RWPE1 (cell line): ENCODE data around the gene ARHGEF3.

Experiments
- CTCF ChIA-PET: fragments of 350-600 bp; sonication (Branson Sonifier 250); formaldehyde crosslinking; extraction: SDS; loops from one replicate; lab custom pipeline; 2021; lab: Yijun Ruan, JAX
- POLR2A ChIA-PET: fragments of 400-600 bp; formaldehyde crosslinking; extraction: SDS; loops from one replicate; lab custom pipeline; 2020; ENCODE audit warnings: antibody characterized with exemption; ENCODE audit not compliant: low non-redundant PET; lab: Yijun Ruan, JAX
- DNase-seq: peaks from one replicate; pipeline ENCODE4 v3.0.0; 2012; ENCODE audit warnings: low spot score
- H3K27ac ChIP-seq: fragments of 450-650 bp; 2 replicates; pipeline ENCODE4 v1.5.1; 2017
- TF ChIP-seq, protein P1 (sequence below): fragments of 450-650 bp; conservative IDR thresholded peaks from 2 replicates; pipeline ENCODE4 v1.5.1; 2017; ENCODE audit warnings: low read depth, mild to moderate bottlenecking

Gene ARHGEF3

DNA sequence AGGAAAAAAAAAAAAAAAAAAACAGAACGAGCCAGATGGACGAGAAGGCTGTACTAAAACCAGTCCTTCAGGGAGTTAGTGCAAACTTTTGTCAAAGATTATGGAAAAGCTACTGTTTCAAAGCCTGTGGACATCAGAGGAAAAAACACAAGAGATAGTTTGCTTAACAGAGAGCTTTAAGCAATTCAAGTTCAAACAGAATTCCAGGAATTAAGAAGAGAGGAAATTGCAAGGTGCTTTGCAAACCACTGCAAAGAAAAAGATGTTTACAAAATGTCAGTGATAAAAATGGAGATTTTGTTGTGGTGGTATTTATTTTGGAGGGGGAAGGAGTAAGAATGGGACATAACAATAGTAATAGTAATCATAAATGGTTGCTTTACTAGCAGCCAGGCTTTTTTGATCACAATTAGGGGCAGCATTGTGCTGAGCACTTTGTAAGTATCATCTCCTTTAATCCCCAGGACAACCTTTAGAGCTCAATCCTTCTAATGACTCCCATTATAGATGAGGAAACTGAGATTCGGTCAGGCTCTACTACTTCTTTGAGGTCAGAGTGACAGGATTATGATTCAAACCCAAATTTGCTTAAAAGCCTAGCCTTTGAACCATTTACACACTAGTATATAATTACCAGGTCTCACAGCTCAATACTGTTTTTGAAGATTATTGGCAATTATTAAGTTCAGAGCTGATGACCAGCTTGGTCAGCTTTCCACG, 22.4 kb upstream of the ARHGEF3 start:
- ChIA-PET CTCF (interaction anchor here (0.6 to 1.0 kb wide), 3 partner anchors 35 to 829 kb away, joined by 3 to 4 read pairs (median 3); no protein-coding TSS in a partner anchor), POLR2A (no interaction called here)

DNA sequence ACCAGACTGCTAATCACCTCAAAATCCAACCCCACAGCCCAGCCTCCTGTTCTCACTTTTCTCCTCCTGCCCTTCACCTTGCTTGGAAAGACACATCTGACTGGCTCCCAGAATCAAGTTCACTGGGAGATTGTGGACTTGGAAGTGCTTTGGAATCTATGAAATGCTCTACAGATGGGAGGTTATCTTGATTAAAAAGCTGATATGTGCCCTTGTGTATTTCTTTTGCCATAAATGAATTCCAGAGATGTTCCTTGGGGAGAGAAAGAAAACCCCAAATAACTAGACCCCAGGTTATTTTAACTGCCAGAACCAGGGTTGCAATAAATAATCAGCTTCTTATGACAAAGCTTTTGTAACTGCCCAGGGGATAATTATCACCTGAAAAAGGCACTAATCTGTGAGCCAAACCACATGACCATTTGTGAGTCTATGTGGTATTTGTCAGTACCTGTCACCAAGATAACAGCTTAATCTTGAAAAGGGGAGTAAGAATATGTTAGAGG, 21.7 kb upstream of the ARHGEF3 start:
- ChIA-PET POLR2A (no interaction called here), CTCF (interaction anchor here (0.7 to 1.0 kb wide), 2 partner anchors 121 to 830 kb away, joined by 3 to 4 read pairs; no protein-coding TSS in a partner anchor)
- no peak overlapping the region for H3K27ac ChIP-seq
- no peak for DNase-seq
- TF ChIP-seq, protein P1, sequence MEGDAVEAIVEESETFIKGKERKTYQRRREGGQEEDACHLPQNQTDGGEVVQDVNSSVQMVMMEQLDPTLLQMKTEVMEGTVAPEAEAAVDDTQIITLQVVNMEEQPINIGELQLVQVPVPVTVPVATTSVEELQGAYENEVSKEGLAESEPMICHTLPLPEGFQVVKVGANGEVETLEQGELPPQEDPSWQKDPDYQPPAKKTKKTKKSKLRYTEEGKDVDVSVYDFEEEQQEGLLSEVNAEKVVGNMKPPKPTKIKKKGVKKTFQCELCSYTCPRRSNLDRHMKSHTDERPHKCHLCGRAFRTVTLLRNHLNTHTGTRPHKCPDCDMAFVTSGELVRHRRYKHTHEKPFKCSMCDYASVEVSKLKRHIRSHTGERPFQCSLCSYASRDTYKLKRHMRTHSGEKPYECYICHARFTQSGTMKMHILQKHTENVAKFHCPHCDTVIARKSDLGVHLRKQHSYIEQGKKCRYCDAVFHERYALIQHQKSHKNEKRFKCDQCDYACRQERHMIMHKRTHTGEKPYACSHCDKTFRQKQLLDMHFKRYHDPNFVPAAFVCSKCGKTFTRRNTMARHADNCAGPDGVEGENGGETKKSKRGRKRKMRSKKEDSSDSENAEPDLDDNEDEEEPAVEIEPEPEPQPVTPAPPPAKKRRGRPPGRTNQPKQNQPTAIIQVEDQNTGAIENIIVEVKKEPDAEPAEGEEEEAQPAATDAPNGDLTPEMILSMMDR: no peak

More for the DNA sequence above, 22.4 kb upstream of the ARHGEF3 start:
- DNase-seq: no peak
- TF ChIP-seq, protein P1: no peak
- no peak overlapping the region for H3K27ac ChIP-seq

DNA sequence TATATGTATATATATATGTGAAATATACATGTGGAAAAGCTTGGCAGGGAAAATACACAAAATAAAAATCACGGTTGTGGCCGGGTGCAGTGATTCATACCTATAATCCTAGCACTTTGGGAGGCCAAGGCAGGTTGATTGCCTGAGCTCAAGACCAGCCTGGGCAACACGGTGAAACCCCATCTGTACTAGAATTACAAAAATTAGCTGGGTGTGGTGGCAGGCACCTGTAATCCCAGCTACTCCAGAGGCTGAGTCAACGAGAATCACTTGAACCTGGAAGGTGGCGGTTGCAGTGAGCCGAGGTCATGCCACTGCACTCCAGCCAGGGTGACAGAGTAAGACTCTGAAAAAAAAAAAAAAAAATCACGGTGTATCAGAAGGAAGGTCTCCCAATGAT, 20.8 kb upstream of the ARHGEF3 start:
- TF ChIP-seq, protein P1: no peak
- ChIA-PET POLR2A (no interaction called here), CTCF (no interaction called here)
- DNase-seq: no peak
- H3K27ac ChIP-seq: no peak overlapping the region

DNA sequence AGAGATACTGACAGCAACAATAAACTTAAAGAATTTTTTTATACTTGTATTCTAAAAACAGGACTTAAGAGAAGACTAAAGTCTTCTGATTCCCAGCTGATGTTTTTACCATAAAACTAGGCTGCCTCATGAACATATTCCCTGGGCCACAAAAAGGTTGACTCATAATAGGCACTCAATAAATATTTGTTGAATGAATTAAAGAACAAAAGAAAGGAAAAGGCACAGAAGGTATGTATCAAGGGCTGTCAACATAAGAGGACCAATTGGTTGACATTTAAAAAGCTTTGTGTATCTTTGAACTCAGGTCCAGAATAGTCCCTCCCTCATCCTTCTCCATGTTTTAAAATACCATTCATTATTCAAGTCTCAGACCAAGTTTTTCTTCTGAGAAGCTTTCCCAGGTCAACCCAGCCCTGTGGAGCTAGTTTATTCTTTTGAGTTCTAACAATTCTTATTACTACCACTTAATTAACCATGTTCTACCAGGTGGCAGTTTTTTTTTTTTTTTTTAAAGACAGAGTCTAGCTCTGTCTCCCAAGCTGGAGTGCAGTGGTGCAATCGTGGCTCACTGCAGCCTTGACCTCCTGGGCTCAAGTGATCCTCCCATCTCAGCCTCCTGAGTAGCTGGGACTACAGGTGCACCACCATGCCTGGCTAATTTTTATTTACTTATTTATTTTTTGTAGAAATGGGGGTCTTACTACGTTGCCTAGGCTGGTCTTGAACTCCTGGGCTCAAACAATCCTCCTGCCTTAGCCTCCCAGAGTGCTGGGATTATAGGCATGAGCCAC, 17.5 kb upstream of the ARHGEF3 start:
- no peak for DNase-seq
- ChIA-PET POLR2A (no interaction called here), CTCF (no interaction called here)
- no peak overlapping the region for H3K27ac ChIP-seq
- TF ChIP-seq, protein P1: no peak

DNA sequence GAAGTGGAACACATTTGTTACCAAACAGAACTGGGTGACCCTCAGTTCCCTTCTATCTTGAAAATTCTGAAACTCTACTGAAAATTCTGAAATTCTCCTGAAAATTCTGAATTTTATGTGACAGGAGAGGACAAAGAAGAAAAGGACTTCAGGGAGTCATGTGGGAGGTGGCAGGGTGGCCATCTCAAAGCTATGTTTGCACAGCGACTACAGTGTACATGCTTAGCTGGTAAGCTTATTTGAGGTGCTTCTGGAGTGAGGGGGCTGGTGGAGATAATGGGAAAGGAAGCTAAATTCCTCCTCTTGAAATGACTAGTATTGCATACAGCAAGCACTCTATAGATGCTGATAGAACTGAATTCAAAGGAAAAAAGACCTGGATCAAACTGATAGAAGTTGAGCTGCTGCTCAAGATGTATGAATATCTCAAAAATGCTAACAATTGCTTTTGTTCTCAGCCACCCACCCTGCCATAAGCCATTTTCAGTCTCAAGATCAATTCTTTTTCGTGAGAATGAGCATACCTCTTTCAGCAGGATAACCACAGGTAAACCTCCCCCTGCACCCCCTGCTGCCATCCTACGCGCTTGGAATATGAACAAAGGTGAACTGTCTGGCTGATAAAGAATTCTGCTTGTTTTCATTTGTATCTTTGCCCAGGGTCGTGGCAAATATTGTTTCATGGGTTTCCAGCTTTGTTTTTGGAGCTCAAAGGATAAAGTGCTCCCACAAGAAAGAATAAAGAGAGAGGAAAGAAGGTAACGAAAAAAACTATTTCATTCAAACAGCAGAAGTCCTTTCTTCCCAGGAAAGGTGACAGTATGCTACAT, 16.6 kb upstream of the ARHGEF3 start:
- ChIA-PET POLR2A (interaction anchor here (0.6 kb wide), 1 partner anchor 1193 kb away, joined by 3 read pairs; no protein-coding TSS in a partner anchor), CTCF (no interaction called here)
- no peak overlapping the region for H3K27ac ChIP-seq
- no peak for DNase-seq
- TF ChIP-seq, protein P1: no peak
